Measurements from ENCODE around the gene ARHGAP45. TPM values are rescaled to one million over a fixed set of nuclear protein-coding genes. Genes with fewer than 3 reads are reported as not detected.
"Not testable (repeated sequence)": the region's sequence is repeated elsewhere in the genome, so short reads cannot be mapped to it uniquely, and the experiment has no call there.

The ARHGAP45 gene
- total RNA-seq, 3 donors from 2014 or later (not counting 1 experiment from before 2014, with no cell fraction given): 535 to 601 (median 560) TPM

DNA sequence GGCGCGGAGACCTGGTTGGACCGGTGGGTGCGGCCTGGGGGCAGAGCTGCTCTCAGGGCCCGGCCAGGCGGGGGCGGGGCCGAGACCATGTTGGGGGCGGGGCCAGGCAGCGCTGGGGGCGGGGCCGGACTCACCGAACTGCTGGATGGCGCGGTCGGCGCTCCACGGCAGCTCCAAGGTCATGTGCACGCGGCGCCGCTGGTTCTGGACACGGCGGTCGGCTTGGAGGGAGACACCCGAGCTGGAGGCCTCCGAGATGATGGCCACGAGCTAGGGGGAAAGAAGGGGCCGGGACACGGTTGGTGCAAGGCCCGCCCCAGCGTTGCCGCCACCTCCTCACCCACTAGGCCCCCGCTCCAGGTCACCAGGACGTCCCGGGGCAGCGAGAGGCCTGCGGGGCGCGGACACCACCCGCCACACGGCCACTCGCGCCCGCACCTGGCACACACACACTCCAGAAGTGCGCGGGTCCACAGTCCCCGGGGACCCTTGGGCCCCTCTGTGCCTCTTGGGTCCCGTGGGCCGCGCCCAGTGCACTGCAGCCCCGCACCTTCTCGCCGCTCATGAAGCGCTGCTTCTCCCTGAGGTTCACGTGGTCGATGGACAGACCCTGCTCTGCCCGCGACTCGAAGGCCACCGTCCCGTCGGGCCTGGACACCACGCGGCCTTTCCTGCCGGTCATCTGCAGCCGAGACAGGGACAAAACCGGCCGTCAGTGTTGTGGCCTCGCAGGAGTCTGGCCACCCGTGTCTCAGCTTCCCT is 45.5 kb downstream of the ARHGAP45 start:
- H3K36me3 ChIP-seq (ENCODE audit: control insufficient read depth, insufficient read depth, low read length): peaks cover 43% of the 10 kb centered on the region
- no peak for DNase-seq
- H3K27ac Mint-ChIP-seq: no peak overlapping the region

DNA sequence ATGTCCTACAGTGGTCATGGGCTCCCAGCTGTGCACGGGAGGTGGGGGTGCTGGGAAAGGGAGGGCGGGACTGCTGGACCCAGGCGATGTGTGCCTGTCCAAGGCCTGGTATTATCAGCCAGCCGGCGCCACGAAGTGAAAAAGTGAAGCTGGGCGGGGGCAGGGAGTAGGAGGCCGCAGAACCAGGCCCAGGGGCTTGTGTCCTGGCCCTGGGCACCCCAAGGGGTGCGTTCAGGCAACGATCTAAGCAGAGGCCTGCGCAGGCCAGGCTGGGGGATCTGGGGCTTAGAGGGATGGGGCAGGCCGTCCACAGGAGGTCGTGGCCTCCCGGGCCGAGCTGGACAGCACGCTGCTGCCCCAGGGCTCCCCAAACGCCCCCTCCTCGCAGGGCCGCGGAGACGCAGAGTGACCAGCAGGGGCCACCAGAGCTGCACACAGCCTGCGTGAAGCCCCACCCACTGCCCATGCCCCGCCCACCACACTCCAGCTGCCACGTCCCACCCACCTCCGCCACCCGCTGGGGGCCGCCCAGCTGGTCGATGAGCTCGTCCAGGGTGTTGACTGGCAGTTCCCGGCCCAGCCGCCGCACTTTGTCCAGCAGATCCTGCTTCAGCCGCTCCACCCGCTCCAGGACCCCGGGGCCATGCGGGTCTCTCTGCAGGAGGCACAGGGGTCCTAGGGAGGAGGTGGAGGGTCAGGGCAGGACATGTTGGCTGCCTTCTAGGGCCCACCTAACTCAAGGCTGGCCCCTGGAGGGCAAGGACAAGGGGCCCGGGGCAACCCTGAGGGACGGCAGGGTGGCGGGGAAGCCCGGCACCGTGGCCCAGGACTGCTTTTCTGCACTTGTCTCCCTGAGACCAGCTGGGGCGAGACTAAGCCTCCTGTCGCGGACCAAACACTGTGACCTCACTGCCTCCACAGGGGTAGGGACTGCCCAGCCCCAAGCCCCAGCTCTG is 46.3 kb downstream of the ARHGAP45 start:
- intact Hi-C loops (cut with micrococcal nuclease): loop anchor here (5.0 kb wide), 1 partner anchor 79 kb away; no protein-coding TSS in a partner anchor
- H3K4me1 Mint-ChIP-seq: no peaks in the 10 kb centered on the region
- no peaks in the 10 kb centered on the region for H3K36me3 Mint-ChIP-seq
- H3K27ac Mint-ChIP-seq: peak overlapping the region in 1 of 2 donors; percentile 60
- TF ChIP-seq, protein P1, sequence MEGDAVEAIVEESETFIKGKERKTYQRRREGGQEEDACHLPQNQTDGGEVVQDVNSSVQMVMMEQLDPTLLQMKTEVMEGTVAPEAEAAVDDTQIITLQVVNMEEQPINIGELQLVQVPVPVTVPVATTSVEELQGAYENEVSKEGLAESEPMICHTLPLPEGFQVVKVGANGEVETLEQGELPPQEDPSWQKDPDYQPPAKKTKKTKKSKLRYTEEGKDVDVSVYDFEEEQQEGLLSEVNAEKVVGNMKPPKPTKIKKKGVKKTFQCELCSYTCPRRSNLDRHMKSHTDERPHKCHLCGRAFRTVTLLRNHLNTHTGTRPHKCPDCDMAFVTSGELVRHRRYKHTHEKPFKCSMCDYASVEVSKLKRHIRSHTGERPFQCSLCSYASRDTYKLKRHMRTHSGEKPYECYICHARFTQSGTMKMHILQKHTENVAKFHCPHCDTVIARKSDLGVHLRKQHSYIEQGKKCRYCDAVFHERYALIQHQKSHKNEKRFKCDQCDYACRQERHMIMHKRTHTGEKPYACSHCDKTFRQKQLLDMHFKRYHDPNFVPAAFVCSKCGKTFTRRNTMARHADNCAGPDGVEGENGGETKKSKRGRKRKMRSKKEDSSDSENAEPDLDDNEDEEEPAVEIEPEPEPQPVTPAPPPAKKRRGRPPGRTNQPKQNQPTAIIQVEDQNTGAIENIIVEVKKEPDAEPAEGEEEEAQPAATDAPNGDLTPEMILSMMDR (IDR thresholded peaks at IDR 0.05): peak; percentile 91
- peak; percentile 89 to 98 (median 96) for ATAC-seq
- Histone ChIP-seq H3K27ac (ENCODE audit: low read length) (no peak overlapping the region), H3K4me3 (ENCODE audit: low read length) (no peak overlapping the region), H3K9me3 (ENCODE audit: control insufficient read depth, insufficient read depth, low read length) (no peaks in the 10 kb centered on the region), H3K4me1 (ENCODE audit: control insufficient read depth, insufficient read depth, low read length) (peaks cover 13% of the 10 kb centered on the region), H3K36me3 (ENCODE audit: control insufficient read depth, insufficient read depth, low read length) (peaks cover 50% of the 10 kb centered on the region), H3K27me3 (ENCODE audit: control insufficient read depth, insufficient read depth, low read length) (no peaks in the 10 kb centered on the region)
- H3K27me3 Mint-ChIP-seq (ENCODE audit: low read depth in 2 of 2): no peaks in the 10 kb centered on the region
- peak; percentile 86 to 91 for DNase-seq
- H3K4me3 Mint-ChIP-seq: no peak overlapping the region
- H3K9me3 Mint-ChIP-seq: no peaks in the 10 kb centered on the region
- WGBS (ENCODE audit: insufficient coverage): 45% methylated on average over 44 of the region's 44 CpGs

More for the DNA sequence above, 45.5 kb downstream of the ARHGAP45 start:
- H3K9me3 Mint-ChIP-seq: no peaks in the 10 kb centered on the region
- H3K36me3 Mint-ChIP-seq: no peaks in the 10 kb centered on the region
- H3K27me3 Mint-ChIP-seq (ENCODE audit: low read depth in 2 of 2): no peaks in the 10 kb centered on the region
- Histone ChIP-seq H3K27me3 (ENCODE audit: control insufficient read depth, insufficient read depth, low read length) (no peaks in the 10 kb centered on the region), H3K4me1 (ENCODE audit: control insufficient read depth, insufficient read depth, low read length) (peaks cover 13% of the 10 kb centered on the region), H3K9me3 (ENCODE audit: control insufficient read depth, insufficient read depth, low read length) (no peaks in the 10 kb centered on the region), H3K27ac (ENCODE audit: low read length) (no peak overlapping the region), H3K4me3 (ENCODE audit: low read length) (no peak overlapping the region)
- H3K4me1 Mint-ChIP-seq: no peaks in the 10 kb centered on the region
- H3K4me3 Mint-ChIP-seq: no peak overlapping the region
- 92% methylated on average over 70 of the region's 71 CpGs for WGBS (ENCODE audit: insufficient coverage)
- intact Hi-C loops (cut with micrococcal nuclease): loop anchor here (5.0 kb wide), 1 partner anchor 80 kb away; no protein-coding TSS in a partner anchor
- TF ChIP-seq, protein P1 (IDR thresholded peaks at IDR 0.05): no peak
- no peak for ATAC-seq

DNA sequence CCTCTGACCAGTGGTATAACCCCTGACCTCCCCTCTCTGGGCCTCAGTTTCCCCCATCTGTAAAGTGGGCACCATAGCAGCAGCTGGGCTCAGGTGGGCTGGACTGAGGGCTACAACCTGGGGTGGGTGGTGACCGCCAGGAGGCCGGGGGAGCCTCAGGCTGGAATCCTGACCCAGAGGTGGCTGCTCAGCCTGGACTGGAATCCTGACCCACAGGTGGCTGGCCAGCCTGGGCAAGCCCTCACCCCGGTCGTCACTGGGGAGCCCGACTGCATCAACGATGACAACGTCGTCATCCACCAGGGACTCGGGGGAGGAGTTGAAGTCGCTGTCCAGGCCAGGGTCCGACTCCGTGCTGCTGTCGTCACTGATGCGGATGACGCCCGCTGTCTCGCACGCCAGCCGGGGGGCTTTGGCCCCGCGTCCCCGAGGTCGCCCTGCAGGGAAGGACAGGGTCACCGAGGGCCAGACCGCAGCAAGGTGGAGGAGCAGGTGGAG is 47.1 kb downstream of the ARHGAP45 start:
- Histone ChIP-seq H3K27ac (ENCODE audit: low read length) (no peak overlapping the region), H3K4me1 (ENCODE audit: control insufficient read depth, insufficient read depth, low read length) (peaks cover 13% of the 10 kb centered on the region), H3K4me3 (ENCODE audit: low read length) (no peak overlapping the region), H3K27me3 (ENCODE audit: control insufficient read depth, insufficient read depth, low read length) (no peaks in the 10 kb centered on the region), H3K36me3 (ENCODE audit: control insufficient read depth, insufficient read depth, low read length) (peaks cover 56% of the 10 kb centered on the region), H3K9me3 (ENCODE audit: control insufficient read depth, insufficient read depth, low read length) (no peaks in the 10 kb centered on the region)
- ATAC-seq (no peak), DNase-seq (peak in 1 of 2 donors; percentile 27)
- Mint-ChIP-seq H3K4me3 (no peak overlapping the region), H3K9me3 (no peaks in the 10 kb centered on the region), H3K4me1 (no peaks in the 10 kb centered on the region), H3K27me3 (ENCODE audit: low read depth in 2 of 2) (no peaks in the 10 kb centered on the region), H3K27ac (peak overlapping the region in 1 of 2 donors; percentile 60), H3K36me3 (no peaks in the 10 kb centered on the region)
- TF ChIP-seq, protein P1 (IDR thresholded peaks at IDR 0.05): no peak
- 96% methylated on average over 25 of the region's 25 CpGs for WGBS (ENCODE audit: insufficient coverage)
- intact Hi-C loops (cut with micrococcal nuclease): loop anchor here (5.0 kb wide), 1 partner anchor 78 kb away; no protein-coding TSS in a partner anchor

DNA sequence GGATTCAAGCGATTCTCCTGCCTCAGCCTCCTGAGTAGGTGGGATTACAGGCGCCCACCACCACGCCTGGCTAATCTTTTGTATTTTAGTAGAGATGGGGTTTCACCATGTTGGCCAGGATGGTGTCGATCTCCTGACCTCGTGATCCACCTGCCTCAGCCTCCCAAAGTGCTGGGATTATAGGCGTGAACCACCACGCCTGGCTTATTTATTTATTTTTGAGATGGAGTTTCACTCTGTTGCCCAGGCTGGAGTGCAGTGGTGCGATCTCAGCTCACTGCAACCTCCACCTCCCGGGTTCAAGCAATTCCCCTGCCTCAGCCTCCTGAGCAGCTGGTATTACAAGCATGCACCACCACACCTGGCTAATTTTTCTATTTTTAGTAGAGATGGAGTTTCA is 47.8 kb downstream of the ARHGAP45 start:
- not testable (repeated sequence) for H3K4me3 ChIP-seq (ENCODE audit: low read length); H3K27ac Mint-ChIP-seq; DNase-seq; H3K27me3 ChIP-seq (ENCODE audit: control insufficient read depth, insufficient read depth, low read length); H3K27ac ChIP-seq (ENCODE audit: low read length); H3K27me3 Mint-ChIP-seq (ENCODE audit: low read depth in 2 of 2); H3K9me3 ChIP-seq (ENCODE audit: control insufficient read depth, insufficient read depth, low read length); ATAC-seq; H3K4me1 Mint-ChIP-seq; H3K36me3 Mint-ChIP-seq; H3K9me3 Mint-ChIP-seq; H3K4me3 Mint-ChIP-seq
- Histone ChIP-seq H3K4me1 (ENCODE audit: control insufficient read depth, insufficient read depth, low read length) (peaks cover 13% of the 10 kb centered on the region), H3K36me3 (ENCODE audit: control insufficient read depth, insufficient read depth, low read length) (peaks cover 61% of the 10 kb centered on the region)
- 90% methylated on average over 8 of the region's 9 CpGs for WGBS (ENCODE audit: insufficient coverage)
- intact Hi-C loops (cut with micrococcal nuclease): loop anchor here (5.0 kb wide), 1 partner anchor 78 kb away; no protein-coding TSS in a partner anchor
